Breast epithelium (tissue), 3 donors: Measurements from ENCODE around the gene RAD51D.

ENCODE experiments used
- POLR2A ChIP-seq: fragments of 450-650 bp; IDR thresholded peaks from one replicate; pipeline ENCODE4 v1.6.1; 2016; ENCODE audit warnings: antibody characterized with exemption, mild to moderate bottlenecking, moderate library complexity
- TF ChIP-seq, protein P1 (sequence below), 3 donors: fragments of 450-650 bp; IDR thresholded peaks; one replicate each; pipeline ENCODE4 v1.5.1; 2016 to 2017; ENCODE audit warnings: antibody characterized with exemption in 3 of 3, mild to moderate bottlenecking in 3 of 3, moderate library complexity in 3 of 3

DNA sequence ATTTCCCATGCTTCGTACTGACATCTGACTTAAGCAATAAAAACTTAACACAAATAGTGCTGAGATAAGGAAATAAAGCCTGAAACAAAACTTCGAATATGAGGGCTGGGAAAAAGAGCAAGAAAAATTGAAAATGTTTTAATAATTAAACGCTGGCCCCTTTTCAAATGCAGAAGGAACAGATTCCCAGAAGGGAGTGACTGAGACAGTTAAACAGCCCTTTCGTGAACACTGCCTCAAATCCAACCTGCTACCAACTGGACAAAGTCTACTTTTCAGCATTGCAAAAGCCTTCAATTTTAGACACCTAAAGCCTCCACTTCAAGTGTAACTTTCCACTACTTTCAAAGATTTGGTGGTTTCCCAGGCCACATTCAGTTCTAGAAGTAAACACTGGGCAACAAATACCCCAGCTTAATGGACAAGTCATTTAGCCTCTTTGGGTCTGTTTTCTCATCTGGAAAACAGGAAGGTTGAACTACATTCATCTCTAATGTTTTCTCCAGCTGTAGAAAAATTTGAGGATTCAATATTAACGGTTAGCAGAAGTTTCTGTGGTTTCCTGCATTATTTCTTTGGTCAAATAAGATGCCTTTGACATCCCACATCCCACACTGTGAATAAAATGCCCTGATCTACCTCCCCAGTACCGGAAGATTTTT lies 68.0 kb downstream of the RAD51D start:
- TF ChIP-seq, protein P1, sequence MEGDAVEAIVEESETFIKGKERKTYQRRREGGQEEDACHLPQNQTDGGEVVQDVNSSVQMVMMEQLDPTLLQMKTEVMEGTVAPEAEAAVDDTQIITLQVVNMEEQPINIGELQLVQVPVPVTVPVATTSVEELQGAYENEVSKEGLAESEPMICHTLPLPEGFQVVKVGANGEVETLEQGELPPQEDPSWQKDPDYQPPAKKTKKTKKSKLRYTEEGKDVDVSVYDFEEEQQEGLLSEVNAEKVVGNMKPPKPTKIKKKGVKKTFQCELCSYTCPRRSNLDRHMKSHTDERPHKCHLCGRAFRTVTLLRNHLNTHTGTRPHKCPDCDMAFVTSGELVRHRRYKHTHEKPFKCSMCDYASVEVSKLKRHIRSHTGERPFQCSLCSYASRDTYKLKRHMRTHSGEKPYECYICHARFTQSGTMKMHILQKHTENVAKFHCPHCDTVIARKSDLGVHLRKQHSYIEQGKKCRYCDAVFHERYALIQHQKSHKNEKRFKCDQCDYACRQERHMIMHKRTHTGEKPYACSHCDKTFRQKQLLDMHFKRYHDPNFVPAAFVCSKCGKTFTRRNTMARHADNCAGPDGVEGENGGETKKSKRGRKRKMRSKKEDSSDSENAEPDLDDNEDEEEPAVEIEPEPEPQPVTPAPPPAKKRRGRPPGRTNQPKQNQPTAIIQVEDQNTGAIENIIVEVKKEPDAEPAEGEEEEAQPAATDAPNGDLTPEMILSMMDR (IDR thresholded peaks at IDR 0.05): no peak
- TF ChIP-seq POLR2A: no peak
